Mesenchymal stem cell (in vitro differentiated cells and primary cell): Measurements from ENCODE around the gene GUCA2A.
A peak's percentile ranks its signal among the peaks of the same experiment; 100 is the strongest.

Experiments used
- DNase-seq: peaks from one replicate; pipeline ENCODE4 v3.0.0-alpha.2; 2013
- H2AFZ ChIP-seq: one replicate; pipeline ENCODE4 v1.6.1; 2013; ENCODE audit warnings: low read depth, mild to moderate bottlenecking, control low read depth, inconsistent platforms, low read length, moderate library complexity
- H2AK5ac ChIP-seq: 2 replicates; pipeline ENCODE4 v1.6.1; 2013; ENCODE audit warnings: low read length, moderate library complexity, mild to moderate bottlenecking, inconsistent platforms; ENCODE audit not compliant: severe bottlenecking
- H2BK120ac ChIP-seq: one replicate; pipeline ENCODE4 v1.6.1; 2013; ENCODE audit warnings: low read depth, mild to moderate bottlenecking, inconsistent platforms, low read length, moderate library complexity
- H2BK12ac ChIP-seq, 2 experiments: one replicate each; pipeline ENCODE4 v1.6.1; 2013; ENCODE audit warnings: inconsistent platforms in 2 of 2, low read length in 2 of 2, mild to moderate bottlenecking in 2 of 2, moderate library complexity in 2 of 2, control low read depth in 1 of 2
- H2BK15ac ChIP-seq: one replicate; pipeline ENCODE4 v1.6.1; 2013; ENCODE audit warnings: mild to moderate bottlenecking, low read depth, inconsistent platforms; ENCODE audit not compliant: poor library complexity, severe bottlenecking
- H2BK5ac ChIP-seq: 2 replicates; pipeline ENCODE4 v1.6.1; 2013; ENCODE audit warnings: low read depth, mild to moderate bottlenecking, low read length, control low read depth, inconsistent platforms; ENCODE audit not compliant: poor library complexity, severe bottlenecking
- H3K14ac ChIP-seq, 2 experiments: one replicate each; pipeline ENCODE4 v1.6.1; 2013; ENCODE audit warnings: inconsistent platforms in 2 of 2, low read length in 2 of 2, control low read depth in 1 of 2, mild to moderate bottlenecking in 1 of 2, moderate library complexity in 1 of 2
- H3K18ac ChIP-seq, 2 experiments: one replicate each; pipeline ENCODE4 v1.6.1; 2013; ENCODE audit warnings: inconsistent platforms in 2 of 2, low read length in 2 of 2, control low read depth in 1 of 2, low read depth in 1 of 2, mild to moderate bottlenecking in 1 of 2
- H3K23ac ChIP-seq, 2 experiments: one replicate each; pipeline ENCODE4 v1.6.1; 2013; ENCODE audit warnings: inconsistent platforms in 2 of 2, low read length in 2 of 2, mild to moderate bottlenecking in 2 of 2, moderate library complexity in 2 of 2, control low read depth in 1 of 2
- H3K27ac ChIP-seq: 2 replicates; pipeline ENCODE4 v1.5.1; 2013; ENCODE audit warnings: mild to moderate bottlenecking, moderate library complexity, low read length, control low read depth, inconsistent platforms; ENCODE audit not compliant: poor library complexity, severe bottlenecking
- H3K27me3 ChIP-seq, 2 experiments: 2 replicates each; pipeline versions ENCODE4 v1.6.1 to v1.7.0; 2013; ENCODE audit warnings: low read length in 2 of 2, mild to moderate bottlenecking in 2 of 2, moderate library complexity in 2 of 2, control low read depth in 1 of 2, inconsistent platforms in 1 of 2; ENCODE audit not compliant: control insufficient read depth in 1 of 2, insufficient read depth in 1 of 2
- H3K36me3 ChIP-seq, 2 experiments: 2 replicates each; pipeline versions ENCODE4 v1.6.1 to v1.7.0; 2013; ENCODE audit warnings: low read length in 2 of 2, control low read depth in 1 of 2, inconsistent platforms in 1 of 2, low read depth in 1 of 2, mild to moderate bottlenecking in 1 of 2; ENCODE audit not compliant: insufficient read depth in 2 of 2, control insufficient read depth in 1 of 2
- H3K4ac ChIP-seq, 2 experiments: one replicate each; pipeline ENCODE4 v1.6.1; 2013; ENCODE audit warnings: inconsistent platforms in 2 of 2, low read length in 2 of 2, mild to moderate bottlenecking in 2 of 2, moderate library complexity in 2 of 2, control low read depth in 1 of 2, low read depth in 1 of 2
- H3K4me1 ChIP-seq: 2 replicates; pipeline ENCODE4 v1.6.1; 2013; ENCODE audit warnings: low read depth, low read length, control low read depth; ENCODE audit not compliant: control insufficient read depth, insufficient read depth
- H3K4me2 ChIP-seq: 2 replicates; pipeline ENCODE4 v1.6.1; 2013; ENCODE audit warnings: low read length, mild to moderate bottlenecking, inconsistent platforms; ENCODE audit not compliant: poor library complexity, severe bottlenecking
- H3K4me3 ChIP-seq, 2 experiments: 2 replicates each; pipeline versions ENCODE4 v1.5.1 to v1.7.0; 2013; ENCODE audit warnings: low read length in 2 of 2, mild to moderate bottlenecking in 2 of 2, control low read depth in 1 of 2, low read depth in 1 of 2; ENCODE audit not compliant: insufficient read depth in 1 of 2
- H3K79me1 ChIP-seq: replicated peaks from 2 replicates; pipeline ENCODE4 v1.6.1; 2013; ENCODE audit warnings: mild to moderate bottlenecking, control low read depth, low read length, inconsistent platforms; ENCODE audit not compliant: poor library complexity, severe bottlenecking
- H3K9ac ChIP-seq: 2 replicates; pipeline ENCODE4 v1.7.0; 2013; ENCODE audit warnings: mild to moderate bottlenecking, low read length, moderate library complexity
- H3K9me3 ChIP-seq: 2 replicates; pipeline ENCODE4 v1.7.0; 2013; ENCODE audit warnings: mild to moderate bottlenecking, low read length; ENCODE audit not compliant: control insufficient read depth
- H4K8ac ChIP-seq: one replicate; pipeline ENCODE4 v1.6.1; 2013; ENCODE audit warnings: inconsistent platforms, mild to moderate bottlenecking, low read length, moderate library complexity
- H4K91ac ChIP-seq: one replicate; pipeline ENCODE4 v1.6.1; 2013; ENCODE audit warnings: mild to moderate bottlenecking, low read length, inconsistent platforms
- WGBS: methylation state at CpG from one replicate; pipeline ENCODE4 v1.1.7; 2013; ENCODE audit warnings: mixed read lengths; 5-methylcytosine and 5-hydroxymethylcytosine counted together

GUCA2A gene

DNA sequence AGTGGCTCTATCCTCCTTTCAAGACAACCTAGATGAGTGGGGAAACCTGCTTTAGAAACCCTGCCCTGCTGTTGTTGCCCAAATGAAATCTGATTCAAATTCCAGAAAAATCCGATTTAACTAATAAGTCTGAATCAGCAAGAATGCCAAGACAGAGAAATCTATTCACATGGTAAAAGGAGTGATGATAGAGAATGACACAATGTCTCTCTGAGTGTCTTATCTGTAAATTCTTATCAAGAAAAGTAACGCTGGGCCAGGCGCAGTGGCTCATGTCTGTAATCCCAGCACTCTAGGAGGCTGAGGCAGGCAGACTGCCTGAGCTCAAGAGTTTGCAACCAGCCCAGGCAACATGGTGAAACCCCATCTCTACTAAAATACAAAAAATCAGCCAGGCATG lies 13.7 kb upstream of the GUCA2A start:
- Histone ChIP-seq H2AK5ac (no peak overlapping the region), H3K36me3 (peaks cover 0 to 36% of the 10 kb centered on the region in 2 experiments), H3K4me2 (no peak overlapping the region), H3K9ac (no peak overlapping the region), H3K4me3 (no peak overlapping the region), H3K18ac (no peak overlapping the region), H3K4me1 (peaks cover 1% of the 10 kb centered on the region), H4K91ac (no peak overlapping the region), H3K9me3 (no peaks in the 10 kb centered on the region), H3K27me3 (no peaks in the 10 kb centered on the region), H2AFZ (no peak overlapping the region), H3K23ac (no peak overlapping the region), H3K27ac (no peak overlapping the region), H3K4ac (no peak overlapping the region), H3K14ac (no peak overlapping the region), H3K79me1 (peaks cover 14% of the 10 kb centered on the region), H4K8ac (no peak overlapping the region), H2BK5ac (no peak overlapping the region), H2BK15ac (no peak overlapping the region), H2BK120ac (no peak overlapping the region), H2BK12ac (no peak overlapping the region)
- peak; percentile 8 for DNase-seq
- 69% methylated on average over 3 of the region's 3 CpGs for WGBS

- H3K14ac ChIP-seq, result no peak overlapping the region
- no peak overlapping the region for H3K4me2 ChIP-seq
- H4K8ac ChIP-seq, result no peak overlapping the region
- no peaks in the 10 kb centered on the region for H3K9me3 ChIP-seq
- DNase-seq, result peak; percentile 85
- no peaks in the 10 kb centered on the region for H3K27me3 ChIP-seq
- no peak overlapping the region for H3K18ac ChIP-seq
- H2BK15ac ChIP-seq, result no peak overlapping the region
- H2BK5ac ChIP-seq, result no peak overlapping the region
- 83% methylated on average over 5 of the region's 6 CpGs for WGBS
- peaks cover 3% of the 10 kb centered on the region for H3K4me1 ChIP-seq
- no peak overlapping the region for H2BK12ac ChIP-seq
- no peak overlapping the region for H2BK120ac ChIP-seq
- H2AK5ac ChIP-seq, result no peak overlapping the region
- peaks cover 4 to 36% of the 10 kb centered on the region in 2 experiments for H3K36me3 ChIP-seq
- H3K9ac ChIP-seq, result no peak overlapping the region
- H3K23ac ChIP-seq, result no peak overlapping the region
- no peak overlapping the region for H3K4ac ChIP-seq
- H3K4me3 ChIP-seq, result no peak overlapping the region
- H3K27ac ChIP-seq, result no peak overlapping the region
- no peak overlapping the region for H2AFZ ChIP-seq
- H4K91ac ChIP-seq, result no peak overlapping the region
- peaks cover 10% of the 10 kb centered on the region for H3K79me1 ChIP-seq
Observed at GRCh38 chr1:42177541-42177981, 13.0 kb upstream of the GUCA2A start.

DNA sequence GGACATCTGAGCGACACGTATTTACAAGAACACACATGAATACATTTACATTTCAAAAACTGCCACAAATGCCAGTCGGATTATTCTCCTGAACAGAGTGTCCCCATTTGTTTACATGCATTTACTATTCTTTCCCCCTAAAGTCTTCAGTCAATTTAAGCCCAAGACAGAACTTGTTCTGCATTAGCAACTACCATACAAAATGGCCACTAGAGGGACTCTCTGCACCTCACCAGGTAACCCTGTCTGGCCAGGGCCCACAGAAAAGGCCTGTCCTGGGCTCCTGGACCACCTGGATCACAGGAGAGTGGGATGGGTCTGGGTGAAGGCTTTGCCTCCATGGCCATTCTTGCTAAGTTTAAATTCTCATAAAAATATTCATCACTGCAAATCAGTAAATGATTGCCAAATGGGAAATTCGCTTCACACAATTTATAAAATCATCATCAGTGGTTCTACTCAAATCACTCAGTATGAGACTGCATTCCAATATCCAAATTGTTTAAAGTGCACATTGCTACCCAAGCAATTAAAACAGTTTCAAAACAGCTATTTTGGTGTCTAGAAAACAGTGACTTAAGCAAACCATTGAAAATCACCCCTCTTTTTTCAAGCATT lies 12.5 kb upstream of the GUCA2A start:
- no peak overlapping the region for H2BK5ac ChIP-seq
- H4K91ac ChIP-seq, result no peak overlapping the region
- no peak overlapping the region for H3K4ac ChIP-seq
- H2AFZ ChIP-seq, result no peak overlapping the region
- 91% methylated on average over 4 of the region's 4 CpGs for WGBS
- H3K4me3 ChIP-seq, result no peak overlapping the region
- no peak overlapping the region for H2BK120ac ChIP-seq
- H3K23ac ChIP-seq, result no peak overlapping the region
- no peak overlapping the region for H2BK15ac ChIP-seq
- H3K4me1 ChIP-seq, result peaks cover 3% of the 10 kb centered on the region
- DNase-seq, result peak; percentile 47
- H2AK5ac ChIP-seq, result no peak overlapping the region
- H4K8ac ChIP-seq, result no peak overlapping the region
- no peak overlapping the region for H2BK12ac ChIP-seq
- H3K27ac ChIP-seq, result no peak overlapping the region
- H3K18ac ChIP-seq, result no peak overlapping the region
- H3K9ac ChIP-seq, result no peak overlapping the region
- H3K9me3 ChIP-seq, result no peaks in the 10 kb centered on the region
- H3K27me3 ChIP-seq, result no peaks in the 10 kb centered on the region
- H3K4me2 ChIP-seq, result no peak overlapping the region
- H3K79me1 ChIP-seq, result peaks cover 10% of the 10 kb centered on the region
- H3K36me3 ChIP-seq, result peaks cover 7 to 36% of the 10 kb centered on the region in 2 experiments
- no peak overlapping the region for H3K14ac ChIP-seq

DNA sequence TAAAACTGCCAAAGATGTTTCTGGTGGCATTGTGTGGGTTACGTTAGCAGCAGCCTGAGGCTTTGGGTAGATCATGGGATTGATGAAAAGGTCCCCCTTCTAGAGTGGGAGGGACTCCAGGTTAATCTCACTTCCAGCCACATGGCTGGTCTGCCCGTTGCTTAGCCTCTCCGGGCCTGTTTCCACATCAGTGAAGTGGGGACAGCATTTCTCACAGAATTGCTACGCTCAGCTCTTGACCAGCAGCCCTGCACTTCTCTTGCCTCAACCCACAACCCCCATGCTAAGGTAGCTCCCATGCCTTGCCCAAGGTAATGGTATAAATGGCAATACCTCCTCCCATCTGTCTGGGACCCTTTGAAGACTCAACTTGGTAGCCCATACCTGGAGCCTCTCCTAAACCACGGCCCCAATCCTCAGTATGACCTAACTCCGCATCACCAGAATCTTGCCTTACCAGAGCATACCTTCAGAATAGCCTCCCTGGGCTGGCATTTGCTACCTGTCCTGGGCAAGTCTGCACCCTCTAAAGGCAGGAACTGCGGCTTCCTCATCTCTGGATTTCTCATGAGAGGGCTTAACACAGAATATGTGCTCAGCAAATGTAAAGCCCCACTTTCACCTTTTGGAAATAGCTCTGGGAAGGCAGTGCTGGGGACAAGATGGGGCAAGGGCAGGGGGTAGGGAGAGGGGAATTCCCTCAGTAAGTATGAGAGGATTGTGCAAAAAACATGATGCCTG lies 10.9 kb upstream of the GUCA2A start:
- Histone ChIP-seq H3K14ac (no peak overlapping the region), H2BK15ac (no peak overlapping the region), H3K4me1 (peaks cover 9% of the 10 kb centered on the region), H3K27me3 (peaks cover 2 to 4% of the 10 kb centered on the region in 2 experiments), H3K4ac (no peak overlapping the region), H2BK5ac (no peak overlapping the region), H3K79me1 (peaks cover 9% of the 10 kb centered on the region), H4K91ac (no peak overlapping the region), H2AK5ac (no peak overlapping the region), H3K4me2 (no peak overlapping the region), H3K36me3 (peaks cover 10 to 20% of the 10 kb centered on the region in 2 experiments), H3K9ac (no peak overlapping the region), H2AFZ (no peak overlapping the region), H3K9me3 (no peaks in the 10 kb centered on the region), H2BK120ac (no peak overlapping the region), H3K23ac (no peak overlapping the region), H3K4me3 (no peak overlapping the region), H4K8ac (no peak overlapping the region), H3K18ac (no peak overlapping the region), H3K27ac (no peak overlapping the region), H2BK12ac (no peak overlapping the region)
- DNase-seq, result no peak
- WGBS, result 97% methylated on average over 7 of the region's 7 CpGs
